WI38 (cell line): Measurements from ENCODE around the gene COL17A1.
A peak's percentile ranks its signal among the peaks of the same experiment; 100 is the strongest.

Experiments
- H3K4me3 ChIP-seq: 2 replicates; pipeline ENCODE4 v1.5.1; 2011; ENCODE audit warnings: low read depth, mild to moderate bottlenecking, control low read depth, low read length
- TF ChIP-seq, protein P1 (sequence below): IDR thresholded peaks from 2 replicates; pipeline ENCODE4 v1.5.1; 2012; ENCODE audit warnings: low read depth, mild to moderate bottlenecking, control low read depth, low read length

Gene COL17A1

DNA sequence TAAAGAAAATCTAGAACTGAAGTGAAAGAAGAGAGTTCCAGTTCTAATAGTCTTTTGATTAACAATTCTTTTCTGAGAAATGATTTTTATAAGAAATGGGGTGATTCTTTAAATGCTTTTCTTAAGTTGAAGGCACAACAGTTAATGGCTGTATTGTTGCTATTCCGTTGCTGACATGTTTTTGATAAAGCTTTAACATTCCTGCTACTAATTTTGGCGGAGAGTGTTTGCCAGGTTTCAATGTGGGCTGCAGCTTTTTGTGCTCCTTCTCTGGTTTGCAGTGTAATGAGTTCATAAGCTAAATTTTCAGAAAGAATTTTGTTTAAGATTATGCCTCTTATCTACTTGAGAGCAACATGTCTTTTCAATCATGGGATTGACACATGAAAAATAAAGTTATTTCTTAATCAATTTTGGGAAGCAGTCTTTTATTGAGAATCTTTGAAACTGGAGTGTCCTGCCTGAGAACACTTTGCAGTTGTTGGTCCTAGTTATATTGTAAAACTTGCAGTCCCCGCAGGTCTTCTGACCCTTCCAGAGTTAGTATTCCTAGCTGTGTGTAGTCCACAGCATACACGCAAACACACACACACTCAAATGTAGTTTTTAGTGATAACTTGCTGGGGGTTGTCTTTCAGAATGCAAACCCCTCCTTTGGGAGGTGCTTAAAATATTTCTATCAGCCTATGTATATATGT, 56.7 kb downstream of the COL17A1 start:
- no peak overlapping the region for H3K4me3 ChIP-seq
- TF ChIP-seq, protein P1, sequence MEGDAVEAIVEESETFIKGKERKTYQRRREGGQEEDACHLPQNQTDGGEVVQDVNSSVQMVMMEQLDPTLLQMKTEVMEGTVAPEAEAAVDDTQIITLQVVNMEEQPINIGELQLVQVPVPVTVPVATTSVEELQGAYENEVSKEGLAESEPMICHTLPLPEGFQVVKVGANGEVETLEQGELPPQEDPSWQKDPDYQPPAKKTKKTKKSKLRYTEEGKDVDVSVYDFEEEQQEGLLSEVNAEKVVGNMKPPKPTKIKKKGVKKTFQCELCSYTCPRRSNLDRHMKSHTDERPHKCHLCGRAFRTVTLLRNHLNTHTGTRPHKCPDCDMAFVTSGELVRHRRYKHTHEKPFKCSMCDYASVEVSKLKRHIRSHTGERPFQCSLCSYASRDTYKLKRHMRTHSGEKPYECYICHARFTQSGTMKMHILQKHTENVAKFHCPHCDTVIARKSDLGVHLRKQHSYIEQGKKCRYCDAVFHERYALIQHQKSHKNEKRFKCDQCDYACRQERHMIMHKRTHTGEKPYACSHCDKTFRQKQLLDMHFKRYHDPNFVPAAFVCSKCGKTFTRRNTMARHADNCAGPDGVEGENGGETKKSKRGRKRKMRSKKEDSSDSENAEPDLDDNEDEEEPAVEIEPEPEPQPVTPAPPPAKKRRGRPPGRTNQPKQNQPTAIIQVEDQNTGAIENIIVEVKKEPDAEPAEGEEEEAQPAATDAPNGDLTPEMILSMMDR: no peak

DNA sequence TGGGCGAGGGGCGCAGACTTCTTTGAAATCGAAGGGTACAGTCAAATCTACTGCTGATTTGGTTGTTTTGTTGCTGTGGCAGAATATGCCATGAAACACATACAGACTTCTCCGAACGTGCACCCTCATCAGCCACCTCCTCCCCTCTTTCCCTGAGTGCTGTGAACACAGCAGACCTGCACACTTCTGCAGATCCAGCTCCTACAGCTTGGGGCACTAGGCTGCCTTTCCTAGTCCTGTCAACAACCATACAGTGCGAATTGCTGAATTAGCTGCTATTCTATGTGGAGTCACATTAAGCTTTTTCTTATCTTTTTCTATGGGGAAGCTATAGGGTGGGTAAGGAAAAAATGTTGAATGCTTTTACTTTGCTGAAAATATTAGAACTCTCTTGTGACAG, 57.5 kb downstream of the COL17A1 start:
- TF ChIP-seq, protein P1: peak; percentile 36
- no peak overlapping the region for H3K4me3 ChIP-seq

DNA sequence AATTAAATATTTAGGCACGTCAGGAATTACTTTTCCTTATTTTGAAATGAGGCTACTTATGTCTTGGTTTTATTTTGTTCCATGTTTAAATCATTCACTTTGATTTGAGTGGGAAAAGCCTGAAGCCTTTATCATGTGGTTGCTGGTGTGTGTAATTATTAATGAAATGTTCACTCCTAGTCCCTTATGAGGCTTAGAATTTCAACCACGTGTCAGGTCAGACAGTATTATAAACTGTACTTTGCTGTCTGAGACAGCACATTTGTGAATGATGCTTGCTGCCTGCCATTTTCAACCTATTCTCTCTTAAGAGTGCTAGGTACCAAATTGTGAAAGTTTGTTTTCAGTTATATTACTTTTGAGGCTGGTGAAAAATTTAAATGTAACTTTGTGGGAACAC, 58.9 kb downstream of the COL17A1 start:
- H3K4me3 ChIP-seq: no peak overlapping the region
- TF ChIP-seq, protein P1: no peak

DNA sequence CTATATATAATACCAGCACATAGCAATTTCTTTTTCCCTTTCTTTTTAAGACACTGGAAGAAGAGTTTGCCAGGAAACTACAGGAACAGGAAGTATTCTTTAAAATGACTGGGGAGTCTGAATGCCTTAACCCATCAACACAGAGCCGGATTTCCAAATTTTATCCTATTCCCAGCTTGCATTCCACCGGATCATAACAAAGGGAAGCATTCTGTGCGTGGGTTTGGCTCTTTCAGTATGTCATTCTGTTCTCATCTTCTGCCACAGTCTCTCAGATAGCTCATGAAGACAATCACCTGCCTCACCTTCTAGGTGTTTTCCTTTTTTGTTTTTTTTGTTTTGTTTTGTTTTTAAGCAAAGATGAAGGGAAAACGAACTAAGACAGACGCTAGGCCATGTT, 60.2 kb downstream of the COL17A1 start:
- TF ChIP-seq, protein P1: no peak

DNA sequence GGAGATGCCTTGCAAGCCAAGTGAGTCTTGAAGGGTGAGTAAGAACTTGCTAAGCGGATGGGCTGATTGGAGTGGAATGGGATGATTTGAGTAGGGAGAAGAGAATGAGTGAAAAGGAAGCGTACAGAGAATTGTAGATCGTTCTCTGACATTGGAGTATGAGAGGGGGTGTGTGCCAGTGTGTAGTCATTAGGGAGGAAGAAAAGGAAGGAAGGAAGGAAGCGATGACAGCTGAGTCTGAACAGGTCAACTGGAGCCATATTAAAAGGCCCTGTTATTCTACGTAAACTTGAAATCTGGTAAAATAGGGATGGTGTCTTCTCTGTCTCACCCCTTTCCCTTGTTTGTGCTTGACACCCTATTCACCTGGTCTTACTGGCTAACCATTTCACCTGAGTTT, 63.7 kb downstream of the COL17A1 start:
- TF ChIP-seq, protein P1: no peak
- H3K4me3 ChIP-seq: no peak overlapping the region

More for the DNA sequence above, 60.2 kb downstream of the COL17A1 start:
- no peak overlapping the region for H3K4me3 ChIP-seq

DNA sequence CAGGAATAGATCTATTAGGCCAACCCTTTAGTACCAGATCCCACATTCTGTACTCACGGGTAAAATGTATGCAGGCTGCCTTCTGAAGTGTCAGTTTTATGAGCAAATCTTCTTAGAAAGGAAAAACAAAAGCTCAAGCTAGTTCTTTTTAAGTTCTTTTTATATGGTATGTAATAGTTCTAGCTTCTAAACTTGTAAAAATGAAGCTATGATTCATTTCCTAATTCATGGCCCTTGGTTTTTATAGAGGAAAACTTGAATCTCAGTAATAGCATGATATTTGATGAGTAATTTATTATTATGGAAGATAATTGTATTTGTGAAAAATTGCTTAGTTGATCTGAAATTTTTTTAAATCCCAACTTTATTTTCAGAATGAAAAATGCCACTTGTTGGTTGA, 64.4 kb downstream of the COL17A1 start:
- TF ChIP-seq, protein P1: no peak

DNA sequence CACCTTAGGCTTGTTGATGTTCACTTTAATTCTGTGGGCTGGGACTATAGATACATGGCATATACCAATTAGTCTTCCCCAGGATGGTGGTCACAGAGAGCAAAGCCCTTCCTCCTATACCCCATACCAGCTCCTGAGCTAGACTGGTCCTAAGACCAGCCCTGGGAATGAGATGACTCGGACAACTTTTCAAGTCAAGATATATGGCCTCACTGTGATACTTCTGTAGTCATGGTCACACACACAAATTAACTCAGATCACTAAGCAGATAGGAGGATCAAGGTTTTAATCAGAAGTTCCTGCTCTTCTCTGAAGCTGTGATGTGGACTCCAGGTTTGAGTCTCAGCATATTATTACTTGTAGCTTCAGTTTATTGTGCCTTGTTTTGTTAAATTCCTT, 65.7 kb downstream of the COL17A1 start:
- TF ChIP-seq, protein P1: no peak
- no peak overlapping the region for H3K4me3 ChIP-seq

More for the DNA sequence above, 64.4 kb downstream of the COL17A1 start:
- H3K4me3 ChIP-seq: no peak overlapping the region
